Central memory CD8-positive, alpha-beta T cell (primary cell): Measurements from ENCODE around the gene TSPAN5.
"Not testable (repeated sequence)": the region's sequence is repeated elsewhere in the genome, so short reads cannot be mapped to it uniquely, and the experiment has no call there.

Source experiments
- ATAC-seq: fragments of 150-1000 bp; cut with Tn5 transposase; replicated peaks from 2 replicates; pipeline ENCODE4 v1.10.0; 2022; ENCODE audit warnings: mild to moderate bottlenecking, moderate FRiP score, moderate number of reproducible peaks; ENCODE audit not compliant: poor library complexity, severe bottlenecking; ENCODE audit errors: extremely low read depth
- DNase-seq, 2 donors: peaks; one replicate each; pipeline ENCODE4 v3.0.0; 2021; ENCODE audit warnings: low spot score in 2 of 2
- H3K27ac Mint-ChIP-seq: one replicate; pipeline ENCODE4 v1.8.0; 2022; ENCODE audit warnings: low read depth, mild to moderate bottlenecking, moderate library complexity, mixed read lengths
- H3K27me3 Mint-ChIP-seq: one replicate; pipeline ENCODE4 v1.8.0; 2022; ENCODE audit warnings: mixed read lengths
- H3K36me3 Mint-ChIP-seq: one replicate; pipeline ENCODE4 v1.8.0; 2022; ENCODE audit warnings: mild to moderate bottlenecking, moderate library complexity, mixed read lengths; ENCODE audit not compliant: insufficient read depth
- H3K4me1 Mint-ChIP-seq: one replicate; pipeline ENCODE4 v1.8.0; 2022; ENCODE audit warnings: mixed read lengths
- H3K4me3 Mint-ChIP-seq: one replicate; pipeline ENCODE4 v1.8.0; 2022; ENCODE audit warnings: mild to moderate bottlenecking, moderate library complexity, mixed read lengths
- H3K9me3 Mint-ChIP-seq: one replicate; pipeline ENCODE4 v1.8.0; 2022; ENCODE audit warnings: mixed read lengths

TSPAN5 gene

GRCh38 chr4:98658287-98659105 lies at the start of gene TSPAN5:
TSS of gene TSPAN5 (minus strand) at chr4:98658611.
- peak within 1 kb of the TSS; percentile 65 for H3K27ac Mint-ChIP-seq
- ATAC-seq (peak; percentile 72), DNase-seq (peak; percentile 54 to 62)
- H3K36me3 Mint-ChIP-seq, result peaks cover 7% of the 10 kb centered on the region
- no peaks in the 10 kb centered on the region for H3K9me3 Mint-ChIP-seq
- peaks cover 81% of the 10 kb centered on the region for H3K4me1 Mint-ChIP-seq
- no peaks in the 10 kb centered on the region for H3K27me3 Mint-ChIP-seq
- H3K4me3 Mint-ChIP-seq, result peak within 1 kb of the TSS; percentile 91

GRCh38 chr4:98706935-98707334 lies 48.5 kb upstream of the TSPAN5 start:
- no peaks in the 10 kb centered on the region for H3K36me3 Mint-ChIP-seq
- H3K27me3 Mint-ChIP-seq, result no peaks in the 10 kb centered on the region
- H3K27ac Mint-ChIP-seq, result peak overlapping the region; percentile 89
- H3K4me1 Mint-ChIP-seq, result peaks cover 49% of the 10 kb centered on the region
- no peak for DNase-seq
- peaks cover 15% of the 10 kb centered on the region for H3K9me3 Mint-ChIP-seq
- ATAC-seq, result no peak
- H3K4me3 Mint-ChIP-seq, result peak overlapping the region; percentile 74

GRCh38 chr4:98706200-98706813 lies 47.9 kb upstream of the TSPAN5 start:
- Mint-ChIP-seq H3K27ac (peak overlapping the region; percentile 89), H3K36me3 (no peaks in the 10 kb centered on the region), H3K4me3 (peak overlapping the region; percentile 74), H3K4me1 (peaks cover 49% of the 10 kb centered on the region), H3K9me3 (peaks cover 15% of the 10 kb centered on the region), H3K27me3 (no peaks in the 10 kb centered on the region)
- peak; percentile 96 for ATAC-seq
- DNase-seq, result peak; percentile 30 to 47

GRCh38 chr4:98705586-98705985 lies 47.2 kb upstream of the TSPAN5 start:
- not testable (repeated sequence) for H3K36me3 Mint-ChIP-seq, DNase-seq, ATAC-seq, H3K27me3 Mint-ChIP-seq
- Mint-ChIP-seq H3K27ac (peak overlapping the region; percentile 89), H3K4me1 (peaks cover 49% of the 10 kb centered on the region), H3K4me3 (peak overlapping the region; percentile 74), H3K9me3 (peaks cover 15% of the 10 kb centered on the region)

- no peaks in the 10 kb centered on the region for H3K36me3 Mint-ChIP-seq
- H3K4me3 Mint-ChIP-seq, result no peak overlapping the region
- peaks cover 13% of the 10 kb centered on the region for H3K4me1 Mint-ChIP-seq
- no peak for DNase-seq
- H3K27me3 Mint-ChIP-seq, result no peaks in the 10 kb centered on the region
- ATAC-seq, result no peak
- H3K27ac Mint-ChIP-seq, result peak overlapping the region; percentile 7
- H3K9me3 Mint-ChIP-seq, result peaks cover 5% of the 10 kb centered on the region
Measured at GRCh38 chr4:98700656-98701055, 42.2 kb upstream of the TSPAN5 start.

GRCh38 chr4:98694076-98694475 lies 35.7 kb upstream of the TSPAN5 start:
- H3K36me3 Mint-ChIP-seq, result no peaks in the 10 kb centered on the region
- H3K4me1 Mint-ChIP-seq, result peaks cover 8% of the 10 kb centered on the region
- ATAC-seq, result no peak
- no peak for DNase-seq
- no peak overlapping the region for H3K4me3 Mint-ChIP-seq
- H3K27ac Mint-ChIP-seq, result no peak overlapping the region
- peaks cover 5% of the 10 kb centered on the region for H3K9me3 Mint-ChIP-seq
- H3K27me3 Mint-ChIP-seq, result no peaks in the 10 kb centered on the region

GRCh38 chr4:98692411-98692810 lies 34.0 kb upstream of the TSPAN5 start:
- Mint-ChIP-seq H3K27me3 (no peaks in the 10 kb centered on the region), H3K4me1 (peaks cover 19% of the 10 kb centered on the region), H3K9me3 (peaks cover 5% of the 10 kb centered on the region), H3K4me3 (no peak overlapping the region), H3K36me3 (no peaks in the 10 kb centered on the region), H3K27ac (no peak overlapping the region)
- DNase-seq, result no peak
- ATAC-seq, result no peak

GRCh38 chr4:98691588-98691987 lies 33.2 kb upstream of the TSPAN5 start:
- H3K4me1 Mint-ChIP-seq, result peaks cover 19% of the 10 kb centered on the region
- H3K36me3 Mint-ChIP-seq, result no peaks in the 10 kb centered on the region
- no peaks in the 10 kb centered on the region for H3K27me3 Mint-ChIP-seq
- ATAC-seq (no peak), DNase-seq (no peak)
- no peak overlapping the region for H3K27ac Mint-ChIP-seq
- H3K4me3 Mint-ChIP-seq, result no peak overlapping the region
- peaks cover 5% of the 10 kb centered on the region for H3K9me3 Mint-ChIP-seq

GRCh38 chr4:98689507-98690174 lies 31.2 kb upstream of the TSPAN5 start:
- Mint-ChIP-seq H3K4me1 (peaks cover 19% of the 10 kb centered on the region), H3K4me3 (no peak overlapping the region), H3K9me3 (peaks cover 5% of the 10 kb centered on the region), H3K36me3 (no peaks in the 10 kb centered on the region), H3K27ac (peak overlapping the region; percentile 64), H3K27me3 (no peaks in the 10 kb centered on the region)
- no peak for DNase-seq
- ATAC-seq, result peak; percentile 53

GRCh38 chr4:98688411-98689290 lies 30.2 kb upstream of the TSPAN5 start:
- Mint-ChIP-seq H3K4me3 (peak overlapping the region; percentile 36), H3K27ac (peak overlapping the region; percentile 64)
- DNase-seq, result no peak

GRCh38 chr4:98687876-98688275 lies 29.5 kb upstream of the TSPAN5 start:
- Mint-ChIP-seq H3K27me3 (no peaks in the 10 kb centered on the region), H3K4me3 (no peak overlapping the region), H3K27ac (no peak overlapping the region), H3K36me3 (no peaks in the 10 kb centered on the region), H3K9me3 (peaks cover 5% of the 10 kb centered on the region), H3K4me1 (peaks cover 19% of the 10 kb centered on the region)
- DNase-seq, result no peak
- no peak for ATAC-seq

More at GRCh38 chr4:98688411-98689290, 30.2 kb upstream of the TSPAN5 start:
- Mint-ChIP-seq H3K27me3 (no peaks in the 10 kb centered on the region), H3K4me1 (peaks cover 19% of the 10 kb centered on the region), H3K9me3 (peaks cover 5% of the 10 kb centered on the region), H3K36me3 (no peaks in the 10 kb centered on the region)
- ATAC-seq, result peak; percentile 71

- DNase-seq (no peak), ATAC-seq (no peak)
- Mint-ChIP-seq H3K27ac (no peak overlapping the region), H3K9me3 (peaks cover 5% of the 10 kb centered on the region), H3K36me3 (no peaks in the 10 kb centered on the region), H3K27me3 (no peaks in the 10 kb centered on the region), H3K4me1 (peaks cover 19% of the 10 kb centered on the region), H3K4me3 (no peak overlapping the region)
Measured at GRCh38 chr4:98686847-98687246, 28.4 kb upstream of the TSPAN5 start.
